ENCODE measurements around the gene KDM4C. TPM values are rescaled to one million over a fixed set of nuclear protein-coding genes. Genes with fewer than 3 reads are reported as not detected.
A peak's percentile ranks its signal among the peaks of the same experiment; 100 is the strongest.

Gene KDM4C
- total RNA-seq, 1 experiment from 2014 or later: 4.8 TPM

DNA sequence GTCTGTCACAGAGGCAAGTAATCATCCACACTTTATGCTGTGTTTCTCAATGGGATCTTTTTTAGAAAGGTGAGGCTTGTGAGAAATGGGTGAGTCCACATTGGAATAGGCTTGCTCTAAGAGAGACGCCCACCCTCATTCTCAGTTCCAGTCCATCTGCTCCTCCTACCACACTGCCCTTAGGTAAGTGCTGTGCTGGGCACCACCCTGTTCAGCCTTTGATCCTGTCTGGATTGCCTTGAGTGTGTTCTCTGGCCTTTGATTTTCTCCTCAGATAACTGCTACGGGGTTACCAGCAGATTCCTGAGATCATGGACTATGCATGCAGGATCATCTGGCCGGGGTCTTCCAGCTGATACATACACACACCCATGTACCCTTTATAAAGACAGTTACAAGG, 328.6 kb downstream of the KDM4C start:
- Histone ChIP-seq H3K9me3 (ENCODE audit: low read depth, low read length, poor library complexity, severe bottlenecking) (no peaks in the 10 kb centered on the region), H3K4me1 (ENCODE audit: insufficient read depth, low read length, poor library complexity, severe bottlenecking) (peaks cover 19% of the 10 kb centered on the region), H3K36me3 (ENCODE audit: insufficient read depth, low read length, poor library complexity, severe bottlenecking) (no peaks in the 10 kb centered on the region), H3K27me3 (replicated peaks; ENCODE audit: insufficient read depth, low read depth, low read length, poor library complexity) (no peaks in the 10 kb centered on the region), H3K27ac (ENCODE audit: low read depth, low read length, poor library complexity, severe bottlenecking) (no peak overlapping the region), H3K4me3 (ENCODE audit: low read depth, low read length, poor library complexity, severe bottlenecking) (no peak overlapping the region)
- POLR2A ChIA-PET (ENCODE audit: low non-redundant PET): no interaction called here
- no TSS peak for BruUV-seq (replicated peaks)
- DNase-seq (ENCODE audit: low spot score): no peak
- intact Hi-C loops (cut with micrococcal nuclease; ENCODE audit: unreplicated experiment): no loop called here
- TF ChIP-seq, protein P1, sequence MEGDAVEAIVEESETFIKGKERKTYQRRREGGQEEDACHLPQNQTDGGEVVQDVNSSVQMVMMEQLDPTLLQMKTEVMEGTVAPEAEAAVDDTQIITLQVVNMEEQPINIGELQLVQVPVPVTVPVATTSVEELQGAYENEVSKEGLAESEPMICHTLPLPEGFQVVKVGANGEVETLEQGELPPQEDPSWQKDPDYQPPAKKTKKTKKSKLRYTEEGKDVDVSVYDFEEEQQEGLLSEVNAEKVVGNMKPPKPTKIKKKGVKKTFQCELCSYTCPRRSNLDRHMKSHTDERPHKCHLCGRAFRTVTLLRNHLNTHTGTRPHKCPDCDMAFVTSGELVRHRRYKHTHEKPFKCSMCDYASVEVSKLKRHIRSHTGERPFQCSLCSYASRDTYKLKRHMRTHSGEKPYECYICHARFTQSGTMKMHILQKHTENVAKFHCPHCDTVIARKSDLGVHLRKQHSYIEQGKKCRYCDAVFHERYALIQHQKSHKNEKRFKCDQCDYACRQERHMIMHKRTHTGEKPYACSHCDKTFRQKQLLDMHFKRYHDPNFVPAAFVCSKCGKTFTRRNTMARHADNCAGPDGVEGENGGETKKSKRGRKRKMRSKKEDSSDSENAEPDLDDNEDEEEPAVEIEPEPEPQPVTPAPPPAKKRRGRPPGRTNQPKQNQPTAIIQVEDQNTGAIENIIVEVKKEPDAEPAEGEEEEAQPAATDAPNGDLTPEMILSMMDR (conservative IDR thresholded peaks at IDR 0.05; ENCODE audit: low read depth, low read length): no peak
- TF ChIP-seq EZH2 (IDR thresholded peaks at IDR 0.05; ENCODE audit: borderline replicate concordance, low read depth, low read length, poor library complexity, severe bottlenecking): no peak
- CTCF ChIA-PET: no interaction called here

GRCh38 chr9:7088611-7089010, 330.8 kb downstream of the KDM4C start:
- Histone ChIP-seq H3K9me3 (ENCODE audit: low read depth, low read length, poor library complexity, severe bottlenecking) (no peaks in the 10 kb centered on the region), H3K27me3 (replicated peaks; ENCODE audit: insufficient read depth, low read depth, low read length, poor library complexity) (no peaks in the 10 kb centered on the region), H3K4me3 (ENCODE audit: low read depth, low read length, poor library complexity, severe bottlenecking) (no peak overlapping the region), H3K4me1 (ENCODE audit: insufficient read depth, low read length, poor library complexity, severe bottlenecking) (peaks cover 19% of the 10 kb centered on the region), H3K27ac (ENCODE audit: low read depth, low read length, poor library complexity, severe bottlenecking) (no peak overlapping the region), H3K36me3 (ENCODE audit: insufficient read depth, low read length, poor library complexity, severe bottlenecking) (no peaks in the 10 kb centered on the region)
- no peak for TF ChIP-seq EZH2 (IDR thresholded peaks at IDR 0.05; ENCODE audit: borderline replicate concordance, low read depth, low read length, poor library complexity, severe bottlenecking)
- TF ChIP-seq, protein P1 (conservative IDR thresholded peaks at IDR 0.05; ENCODE audit: low read depth, low read length): no peak
- peak; percentile 30 for DNase-seq (ENCODE audit: low spot score)
- CTCF ChIA-PET: no interaction called here
- intact Hi-C loops (cut with micrococcal nuclease; ENCODE audit: unreplicated experiment): no loop called here
- POLR2A ChIA-PET (ENCODE audit: low non-redundant PET): no interaction called here
- no TSS peak for BruUV-seq (replicated peaks)

- TF ChIP-seq EZH2 (IDR thresholded peaks at IDR 0.05; ENCODE audit: borderline replicate concordance, low read depth, low read length, poor library complexity, severe bottlenecking): no peak
- TF ChIP-seq, protein P1 (conservative IDR thresholded peaks at IDR 0.05; ENCODE audit: low read depth, low read length): no peak
- intact Hi-C loops (cut with micrococcal nuclease; ENCODE audit: unreplicated experiment): loop anchor here (10.0 kb wide), 1 partner anchor 65 kb away; no protein-coding TSS in a partner anchor
- CTCF ChIA-PET: no interaction called here
- POLR2A ChIA-PET (ENCODE audit: low non-redundant PET): no interaction called here
- peaks cover 19% of the 10 kb centered on the region for H3K4me1 ChIP-seq (ENCODE audit: insufficient read depth, low read length, poor library complexity, severe bottlenecking)
- no peaks in the 10 kb centered on the region for H3K9me3 ChIP-seq (ENCODE audit: low read depth, low read length, poor library complexity, severe bottlenecking)
- no peak overlapping the region for H3K4me3 ChIP-seq (ENCODE audit: low read depth, low read length, poor library complexity, severe bottlenecking)
- no peaks in the 10 kb centered on the region for H3K36me3 ChIP-seq (ENCODE audit: insufficient read depth, low read length, poor library complexity, severe bottlenecking)
- no TSS peak for BruUV-seq (replicated peaks)
- no peaks in the 10 kb centered on the region for H3K27me3 ChIP-seq (replicated peaks; ENCODE audit: insufficient read depth, low read depth, low read length, poor library complexity)
- no peak for DNase-seq (ENCODE audit: low spot score)
- H3K27ac ChIP-seq (ENCODE audit: low read depth, low read length, poor library complexity, severe bottlenecking): no peak overlapping the region
Measured at GRCh38 chr9:7089406-7090193, 331.8 kb downstream of the KDM4C start.
